ENCODE data around the gene TXNRD2. TPM values are rescaled to one million over a fixed set of nuclear protein-coding genes. Genes with fewer than 3 reads are reported as not detected.

TXNRD2 gene
- total RNA-seq, 4 donors from 2014 or later = 12.1 to 28.9 (median 21.6) TPM

DNA sequence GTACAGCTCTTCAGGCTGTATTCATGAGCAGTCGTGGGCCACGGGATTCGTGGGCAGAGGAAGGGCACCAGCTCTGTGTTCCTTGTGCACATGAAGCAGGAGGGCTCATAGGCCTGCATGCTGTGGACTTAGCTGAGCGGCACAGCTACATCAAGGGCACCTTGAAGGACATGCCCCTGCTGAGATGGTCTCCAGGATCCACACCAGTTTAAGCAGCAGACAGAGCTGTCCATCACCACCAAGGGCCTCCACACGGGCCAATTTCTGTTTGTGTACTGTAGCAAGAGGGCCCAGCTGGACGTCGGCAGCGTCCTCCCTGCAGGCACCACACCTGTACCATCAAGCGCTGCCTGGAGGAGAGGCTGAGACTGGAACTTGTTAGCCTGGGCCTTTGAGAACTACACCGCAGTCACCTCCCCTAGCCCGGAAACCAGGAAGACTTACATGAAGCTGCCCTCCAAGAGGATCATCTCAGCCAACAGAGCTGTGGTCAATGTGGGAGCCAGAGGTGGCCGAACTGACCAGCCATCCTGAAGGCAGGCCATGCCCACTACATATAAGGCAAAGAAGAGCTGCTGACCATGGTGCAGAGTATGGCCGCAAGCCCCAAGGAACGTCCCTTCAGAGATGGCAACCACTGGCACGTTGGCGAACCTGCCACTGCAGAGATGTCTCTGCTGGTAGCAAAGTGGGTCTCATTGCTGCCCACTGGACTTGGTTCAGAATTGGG lies 54.2 kb downstream of the TXNRD2 start:
- intact Hi-C loops (cut with DNase I; ENCODE audit: low total_unique reads) (no loop called here), in situ Hi-C loops (cut with MboI; ENCODE audit: low pct_ligation_motif_present in 1 of 4, low pct_unique_long_range_greater_than_20kb in 1 of 4, low sequenced_read_pairs in 3 of 4) (no loop called here)
- no peak overlapping the region for H3K4me3 ChIP-seq
- TF ChIP-seq EP300 (IDR thresholded peaks at IDR 0.05; ENCODE audit: low read depth) (no peak), POLR2AphosphoS5 (IDR thresholded peaks at IDR 0.05) (no peak)
- TF ChIP-seq, protein P1, sequence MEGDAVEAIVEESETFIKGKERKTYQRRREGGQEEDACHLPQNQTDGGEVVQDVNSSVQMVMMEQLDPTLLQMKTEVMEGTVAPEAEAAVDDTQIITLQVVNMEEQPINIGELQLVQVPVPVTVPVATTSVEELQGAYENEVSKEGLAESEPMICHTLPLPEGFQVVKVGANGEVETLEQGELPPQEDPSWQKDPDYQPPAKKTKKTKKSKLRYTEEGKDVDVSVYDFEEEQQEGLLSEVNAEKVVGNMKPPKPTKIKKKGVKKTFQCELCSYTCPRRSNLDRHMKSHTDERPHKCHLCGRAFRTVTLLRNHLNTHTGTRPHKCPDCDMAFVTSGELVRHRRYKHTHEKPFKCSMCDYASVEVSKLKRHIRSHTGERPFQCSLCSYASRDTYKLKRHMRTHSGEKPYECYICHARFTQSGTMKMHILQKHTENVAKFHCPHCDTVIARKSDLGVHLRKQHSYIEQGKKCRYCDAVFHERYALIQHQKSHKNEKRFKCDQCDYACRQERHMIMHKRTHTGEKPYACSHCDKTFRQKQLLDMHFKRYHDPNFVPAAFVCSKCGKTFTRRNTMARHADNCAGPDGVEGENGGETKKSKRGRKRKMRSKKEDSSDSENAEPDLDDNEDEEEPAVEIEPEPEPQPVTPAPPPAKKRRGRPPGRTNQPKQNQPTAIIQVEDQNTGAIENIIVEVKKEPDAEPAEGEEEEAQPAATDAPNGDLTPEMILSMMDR (IDR thresholded peaks at IDR 0.05) = no peak
- H3K36me3 ChIP-seq = no peaks in the 10 kb centered on the region
- H3K4me1 ChIP-seq = peaks cover 0 to 9% (median 3%) of the 10 kb centered on the region in 4 donors
- H3K27me3 ChIP-seq = no peaks in the 10 kb centered on the region
- DNase-seq = no peak
- H3K9me3 ChIP-seq = no peaks in the 10 kb centered on the region
- H3K27ac ChIP-seq = no peak overlapping the region
- WGBS, 2 donors (ENCODE audit: low coverage in 1 of 2) = 90% methylated on average over 16 of the region's 16 CpGs; no CpG with 5 or more reads in 1 of the 2 donors

DNA sequence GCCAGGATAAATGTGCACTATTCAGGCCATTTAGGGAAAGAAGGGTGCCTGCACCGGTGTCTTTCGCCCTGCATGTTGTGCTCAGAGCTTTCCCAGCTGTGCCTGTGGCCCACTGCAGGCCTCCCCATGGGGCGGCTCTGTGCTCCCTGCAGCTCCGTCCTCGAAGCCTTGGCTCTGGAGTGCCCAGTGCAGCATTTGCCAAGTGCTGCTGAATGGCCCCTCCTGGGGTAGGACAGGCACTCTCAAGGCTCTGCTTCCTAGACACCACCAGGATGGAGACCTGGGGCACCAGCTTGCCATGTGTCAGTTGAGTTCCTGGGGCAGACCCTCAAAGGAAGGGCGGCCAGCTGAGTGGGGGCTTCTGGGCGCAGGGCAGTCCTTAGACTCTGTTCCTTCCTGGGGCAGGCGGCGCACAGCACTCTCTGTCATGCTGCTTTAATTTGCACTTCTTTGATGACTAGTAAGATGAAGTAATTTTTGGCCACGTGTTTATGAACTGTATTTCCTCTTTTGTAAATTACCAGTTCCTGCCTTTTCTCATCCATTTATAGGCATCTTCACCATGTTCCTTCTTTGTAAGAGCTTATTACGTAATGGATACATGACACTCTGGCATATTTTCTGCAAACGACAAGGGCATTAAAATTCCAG lies 54.9 kb downstream of the TXNRD2 start:
- H3K36me3 ChIP-seq = no peaks in the 10 kb centered on the region
- H3K27ac ChIP-seq = no peak overlapping the region
- no peak for DNase-seq
- 0 to 72% methylated on average over 1 to 12 of the region's 12 CpGs for WGBS, 2 donors (ENCODE audit: low coverage in 1 of 2)
- intact Hi-C loops (cut with DNase I; ENCODE audit: low total_unique reads) (no loop called here), in situ Hi-C loops (cut with MboI; ENCODE audit: low pct_ligation_motif_present in 1 of 4, low pct_unique_long_range_greater_than_20kb in 1 of 4, low sequenced_read_pairs in 3 of 4) (no loop called here)
- H3K4me3 ChIP-seq = no peak overlapping the region
- TF ChIP-seq, protein P1 (IDR thresholded peaks at IDR 0.05) = no peak
- no peak for TF ChIP-seq POLR2AphosphoS5 (IDR thresholded peaks at IDR 0.05)
- no peak for TF ChIP-seq EP300 (IDR thresholded peaks at IDR 0.05; ENCODE audit: low read depth)
- TF ChIP-seq POLR2A (IDR thresholded peaks at IDR 0.05) = no peak
- peaks cover 0 to 13% (median 4%) of the 10 kb centered on the region in 4 donors for H3K4me1 ChIP-seq
- H3K9me3 ChIP-seq = no peaks in the 10 kb centered on the region
- no peaks in the 10 kb centered on the region for H3K27me3 ChIP-seq

DNA sequence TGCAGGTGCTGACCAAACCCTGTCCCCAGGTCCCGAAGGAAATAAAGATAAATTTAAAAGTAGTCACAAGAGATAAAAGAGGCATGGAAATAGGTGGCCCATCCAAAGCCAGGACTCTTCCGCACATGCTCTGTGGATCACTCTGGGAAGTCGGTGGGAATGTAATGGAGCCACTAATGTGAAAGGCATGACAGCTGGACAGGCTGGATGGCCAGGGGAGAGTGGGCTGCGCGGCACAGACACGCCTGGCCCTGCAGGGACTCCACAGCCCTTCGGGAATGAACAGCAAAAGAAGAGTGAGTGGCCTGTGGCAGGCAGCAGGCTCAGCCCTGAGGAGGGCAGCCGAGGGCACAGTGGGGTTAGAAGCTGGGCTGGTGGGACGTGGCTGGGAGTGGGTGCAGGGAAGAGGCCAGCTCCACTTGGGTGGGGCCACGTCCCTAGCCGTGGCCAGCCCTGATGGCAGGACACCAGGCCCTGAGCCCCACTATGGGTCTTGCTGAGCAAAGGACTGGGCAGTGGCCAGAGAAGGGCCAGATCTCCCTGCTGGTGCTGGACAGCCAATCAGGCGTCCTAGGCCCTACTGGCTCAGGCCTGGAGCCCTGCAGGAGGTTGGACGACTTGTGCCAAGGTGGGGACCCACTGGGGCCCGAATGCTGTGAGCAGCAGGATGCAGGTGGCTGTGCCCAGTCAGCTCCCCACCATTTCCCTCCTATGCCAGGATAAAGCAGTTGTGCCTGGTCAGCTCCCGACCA lies 55.6 kb downstream of the TXNRD2 start:
- H3K9me3 ChIP-seq = no peaks in the 10 kb centered on the region
- TF ChIP-seq EP300 (IDR thresholded peaks at IDR 0.05; ENCODE audit: low read depth) (no peak), POLR2AphosphoS5 (IDR thresholded peaks at IDR 0.05) (no peak), POLR2A (IDR thresholded peaks at IDR 0.05) (no peak)
- TF ChIP-seq, protein P1 (IDR thresholded peaks at IDR 0.05) = no peak
- in situ Hi-C loops (cut with MboI; ENCODE audit: low pct_ligation_motif_present in 1 of 4, low pct_unique_long_range_greater_than_20kb in 1 of 4, low sequenced_read_pairs in 3 of 4) (no loop called here), intact Hi-C loops (cut with DNase I; ENCODE audit: low total_unique reads) (no loop called here)
- no peak overlapping the region for H3K4me3 ChIP-seq
- H3K27me3 ChIP-seq = no peaks in the 10 kb centered on the region
- H3K27ac ChIP-seq = no peak overlapping the region
- no peaks in the 10 kb centered on the region for H3K36me3 ChIP-seq
- H3K4me1 ChIP-seq = peaks cover 0 to 10% (median 8%) of the 10 kb centered on the region in 4 donors
- no peak for DNase-seq
- 87 to 100% methylated on average over 3 to 14 of the region's 15 CpGs for WGBS, 2 donors (ENCODE audit: low coverage in 1 of 2)
